HG02885 (cell line): ENCODE data around the gene TEDC1.
A peak's percentile ranks its signal among the peaks of the same experiment; 100 is the strongest.

Experiments
- ATAC-seq: cut with Tn5 transposase; IDR thresholded peaks from one replicate; pipeline ENCODE4 v1.9.1; 2021; ENCODE audit warnings: mild to moderate bottlenecking; ENCODE audit not compliant: unreplicated experiment, poor library complexity

Gene TEDC1

DNA sequence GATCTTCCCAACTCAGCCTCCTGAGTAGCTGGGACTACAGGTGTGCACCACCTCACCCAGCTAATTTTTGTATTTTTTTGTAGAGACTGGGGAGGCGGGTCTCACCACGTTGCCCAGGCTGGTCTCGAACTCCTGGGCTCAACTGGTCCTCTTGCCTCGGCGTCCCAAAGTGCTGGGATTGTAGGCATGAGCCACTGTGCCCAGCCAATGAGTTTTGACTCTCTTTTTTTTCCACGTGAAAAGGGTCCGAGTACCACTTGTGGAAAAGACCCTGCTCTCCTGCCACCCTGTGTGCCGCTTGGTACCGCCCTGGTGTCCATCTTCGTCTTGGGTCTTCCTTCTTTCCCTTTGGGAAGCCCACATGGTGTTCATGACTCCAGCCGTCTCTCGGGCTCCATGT is 17.6 kb downstream of the TEDC1 start:
- ATAC-seq: no peak

- ATAC-seq: no peak
Observed at GRCh38 chr14:105517096-105517495, 26.1 kb downstream of the TEDC1 start.

DNA sequence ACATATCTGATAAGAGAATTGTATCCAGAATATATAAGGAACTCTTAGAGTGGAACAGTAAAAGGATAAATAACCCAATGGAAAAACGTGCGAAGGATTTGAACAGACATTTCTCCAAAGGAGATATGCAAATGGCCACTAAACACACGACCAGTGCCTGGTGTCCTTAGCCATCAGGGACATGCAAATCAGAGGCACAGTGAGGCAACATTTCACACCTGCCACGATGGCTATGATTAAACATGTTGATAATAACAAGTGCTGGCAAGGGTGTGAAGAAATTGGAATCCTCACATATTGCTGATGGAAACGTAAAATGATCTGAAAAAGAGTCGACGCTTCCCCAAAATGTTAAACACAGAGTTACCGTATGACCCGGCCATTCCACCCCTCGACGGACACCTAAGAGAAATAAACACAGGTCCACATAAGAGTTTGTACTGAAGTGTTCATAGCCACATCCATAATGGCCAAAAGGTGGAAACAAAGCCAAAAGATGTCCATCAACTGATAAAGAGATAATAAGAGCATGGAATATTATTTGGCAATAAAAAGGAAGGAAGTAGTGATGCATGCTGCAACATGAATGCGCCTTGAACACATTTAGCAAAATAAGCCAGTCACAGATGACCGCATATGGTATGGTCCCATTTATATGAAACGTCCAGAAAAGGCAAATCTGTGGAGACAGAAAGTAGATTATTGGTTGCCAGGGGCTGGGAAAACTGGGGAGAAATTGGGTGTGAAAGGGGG is 29.1 kb downstream of the TEDC1 start:
- no peak for ATAC-seq

GRCh38 chr14:105525326-105525725 is 34.3 kb downstream of the TEDC1 start:
- no peak for ATAC-seq

GRCh38 chr14:105525861-105526775 is 35.1 kb downstream of the TEDC1 start, which contains the start of gene TMEM121:
TMEM121 (plus strand) TSS chr14:105526583; CDS start chr14:105528835, 2,252 bp downstream.
- no peak for ATAC-seq

DNA sequence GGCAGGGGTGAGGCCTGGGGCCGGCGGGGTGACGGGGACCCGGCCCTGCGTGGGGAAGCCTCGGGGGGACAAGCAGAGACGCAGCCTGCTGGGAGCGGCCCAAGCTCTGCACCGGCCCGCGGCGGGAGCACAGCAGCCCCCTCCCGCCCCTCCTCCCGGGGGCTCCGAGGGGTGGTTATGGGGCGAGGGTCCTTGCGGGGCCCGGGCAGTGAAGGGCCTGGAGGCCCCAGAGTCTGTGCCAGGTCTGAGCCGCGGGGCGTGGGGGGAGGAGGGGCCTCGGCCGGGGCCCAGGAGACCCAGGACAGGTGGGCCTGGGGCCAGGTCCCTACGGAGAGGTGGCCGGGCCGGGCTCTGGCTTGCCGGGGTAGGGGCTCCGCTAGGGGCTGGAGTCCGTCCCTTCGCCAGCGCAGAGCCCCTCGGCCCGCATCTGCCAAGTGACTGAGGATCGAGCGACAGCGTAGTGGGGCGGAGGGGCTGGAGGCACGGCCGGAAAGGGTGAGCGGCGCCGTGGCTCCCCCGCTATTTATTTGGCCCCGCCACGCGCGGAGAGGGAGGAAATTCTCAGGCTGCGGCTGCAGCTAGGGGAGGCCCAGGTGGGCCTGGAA is 35.8 kb downstream of the TEDC1 start:
- no peak for ATAC-seq

DNA sequence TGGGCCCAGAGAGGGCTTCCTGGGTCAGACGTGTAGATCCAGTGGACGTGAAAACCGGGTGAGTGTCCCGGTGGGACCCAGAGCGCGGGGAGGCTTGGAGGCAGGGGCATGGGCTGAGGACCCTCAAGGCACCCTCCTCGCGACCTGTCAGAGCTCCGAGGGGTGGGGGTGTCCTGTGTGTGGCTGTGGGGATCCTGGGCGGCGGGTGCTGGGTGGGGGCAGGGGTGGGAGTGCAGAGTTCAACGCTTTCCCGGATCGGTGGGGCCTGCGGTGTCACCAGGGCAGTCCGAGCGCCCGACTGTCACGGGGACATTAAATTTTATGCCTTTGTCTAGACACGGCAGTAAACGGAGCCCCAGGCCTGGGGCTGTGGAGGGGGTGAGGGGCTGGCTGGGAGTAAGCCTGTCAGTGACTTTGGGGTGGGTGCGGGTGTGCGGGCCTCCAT is 36.4 kb downstream of the TEDC1 start:
- no peak for ATAC-seq

DNA sequence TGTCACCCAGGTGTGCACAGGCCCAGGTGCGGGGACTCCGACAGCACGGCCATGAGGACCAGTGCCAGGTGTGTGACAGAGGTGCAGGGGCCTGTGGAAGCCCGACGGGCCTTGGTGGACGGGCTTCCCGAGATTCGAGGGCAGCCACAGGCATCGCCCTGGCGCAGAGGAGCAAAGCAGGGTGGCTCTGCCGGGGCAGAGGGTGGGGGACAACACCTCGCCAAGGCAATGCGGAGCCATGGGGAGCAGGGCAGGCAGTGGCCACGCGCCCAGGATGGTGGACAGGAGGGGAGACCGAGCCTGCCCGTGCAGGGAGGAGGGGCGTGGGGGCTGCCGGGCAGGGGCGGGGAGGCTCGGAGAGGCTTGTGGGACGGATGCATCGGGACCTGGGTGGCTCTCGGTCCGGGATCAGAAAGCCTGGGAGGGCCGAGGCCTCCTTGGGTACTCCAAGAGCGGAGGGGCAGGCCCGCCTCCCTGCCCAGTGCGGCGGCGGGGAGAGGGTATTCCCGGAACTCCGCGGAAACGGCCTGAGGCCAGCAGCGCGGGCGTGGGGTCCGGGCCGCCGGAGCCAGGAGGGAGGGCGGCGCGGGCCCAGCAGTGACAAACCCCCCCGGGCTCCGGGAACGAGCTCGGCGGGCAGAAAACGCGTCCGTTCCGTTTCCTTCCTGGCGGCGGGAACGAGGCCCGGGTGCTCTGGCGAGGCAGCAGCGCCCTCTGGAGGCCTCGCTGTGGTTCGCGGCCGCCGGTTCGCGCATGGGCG is 37.0 kb downstream of the TEDC1 start:
- peak; percentile 52 for ATAC-seq

- peak; percentile 4 for ATAC-seq
Observed at GRCh38 chr14:105528586-105529318, 37.7 kb downstream of the TEDC1 start.

DNA sequence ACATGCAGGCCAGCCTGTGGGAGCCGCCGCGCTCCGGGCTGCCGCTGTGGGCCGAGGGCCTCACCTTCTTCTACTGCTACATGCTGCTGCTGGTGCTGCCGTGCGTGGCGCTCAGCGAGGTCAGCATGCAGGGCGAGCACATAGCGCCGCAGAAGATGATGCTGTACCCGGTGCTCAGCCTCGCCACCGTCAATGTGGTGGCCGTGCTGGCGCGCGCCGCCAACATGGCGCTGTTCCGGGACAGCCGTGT is 38.2 kb downstream of the TEDC1 start:
- ATAC-seq: no peak

DNA sequence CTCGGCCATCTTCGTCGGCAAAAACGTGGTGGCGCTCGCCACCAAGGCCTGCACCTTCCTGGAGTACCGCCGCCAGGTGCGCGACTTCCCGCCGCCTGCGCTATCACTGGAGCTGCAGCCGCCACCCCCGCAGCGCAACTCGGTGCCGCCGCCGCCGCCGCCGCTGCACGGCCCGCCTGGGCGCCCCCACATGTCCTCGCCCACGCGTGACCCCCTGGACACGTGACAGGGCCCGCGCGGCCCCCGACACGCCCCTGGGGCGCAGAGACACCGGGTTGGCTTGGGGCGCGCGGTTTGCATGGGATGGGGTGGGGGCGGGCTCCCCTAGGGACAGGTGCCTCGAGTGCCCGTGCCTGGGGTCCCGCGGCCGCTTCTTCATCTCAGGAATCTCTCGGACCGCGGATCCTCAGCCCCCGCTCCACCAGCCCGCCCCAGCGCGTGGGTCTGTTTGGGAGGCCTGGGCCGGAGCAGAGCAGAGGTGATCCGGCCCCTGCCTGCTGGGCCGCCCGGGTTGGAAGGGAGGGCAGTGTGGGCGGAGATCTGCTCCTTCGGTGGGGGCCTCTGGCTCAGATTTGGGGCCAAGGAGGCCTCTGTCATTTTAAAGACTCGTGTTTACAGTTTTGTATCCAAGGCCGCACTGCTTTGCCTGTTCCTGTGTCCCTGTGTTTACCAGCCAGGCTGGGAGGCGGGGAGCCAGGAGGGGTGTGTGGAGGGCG is 38.7 kb downstream of the TEDC1 start:
- no peak for ATAC-seq

GRCh38 chr14:105530285-105531087 is 39.4 kb downstream of the TEDC1 start:
- ATAC-seq: no peak

- no peak for ATAC-seq
Observed at GRCh38 chr14:105531088-105531893, 40.2 kb downstream of the TEDC1 start.

DNA sequence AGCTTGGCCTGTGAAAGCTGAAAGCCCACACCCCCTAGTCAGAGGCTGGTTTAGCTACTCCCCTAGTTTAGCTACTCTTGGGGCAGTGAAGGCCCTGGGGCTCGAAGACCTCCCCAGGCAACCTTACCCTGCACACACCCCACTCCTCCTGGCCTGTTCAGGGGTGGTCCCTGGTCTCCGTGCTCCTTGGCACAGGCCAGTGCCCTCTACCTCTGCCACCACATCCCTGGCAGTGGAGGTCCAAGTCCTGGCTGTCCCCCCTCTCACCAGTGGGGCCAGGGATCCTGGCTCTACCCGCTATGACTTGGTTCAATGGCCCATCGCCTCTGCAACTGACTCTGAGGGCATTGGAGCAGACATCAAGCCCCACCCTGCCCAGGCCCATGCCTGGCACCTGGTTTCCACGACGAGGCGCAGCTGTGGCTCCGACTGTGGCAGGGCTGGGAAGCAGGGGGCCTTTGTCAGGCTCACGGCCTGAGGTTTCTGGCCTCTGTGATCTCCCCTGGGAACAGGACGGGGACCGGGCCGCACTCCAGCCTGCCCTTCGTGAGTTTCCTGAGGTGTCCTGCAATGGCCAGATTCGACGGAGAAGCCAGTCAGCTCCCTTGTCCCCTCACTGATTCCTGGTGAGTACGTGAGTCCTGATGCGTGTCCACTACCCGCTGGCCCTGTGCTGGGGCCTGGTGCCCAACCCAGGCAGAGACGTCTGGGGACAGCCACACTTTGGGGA is 41.0 kb downstream of the TEDC1 start:
- ATAC-seq: no peak

DNA sequence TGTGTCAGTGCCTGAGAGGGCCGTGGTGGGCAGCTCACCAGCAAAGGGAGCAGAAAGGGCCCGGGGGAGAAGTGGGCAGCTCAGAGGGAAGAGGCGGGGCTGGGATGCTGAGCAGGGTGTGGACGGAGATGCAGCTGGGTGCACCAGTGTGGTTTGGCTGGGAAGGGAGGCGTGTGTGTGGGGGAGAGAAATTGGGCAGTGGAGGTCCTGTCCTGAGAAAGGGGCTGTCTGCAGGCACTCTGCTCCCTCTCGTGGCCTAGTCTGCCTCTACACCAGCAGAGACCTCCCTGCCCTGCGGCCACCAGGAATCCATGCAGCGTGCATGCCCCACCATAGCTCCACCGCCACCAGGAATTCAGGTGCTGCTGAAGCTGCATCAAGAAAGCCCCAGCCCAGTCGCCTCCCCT is 41.7 kb downstream of the TEDC1 start:
- no peak for ATAC-seq

GRCh38 chr14:105533391-105533790 is 42.3 kb downstream of the TEDC1 start:
- ATAC-seq: no peak
